Breast epithelium (tissue), 3 donors: ENCODE measurements around the gene FST.

Experiments
- CTCF ChIP-seq, 3 donors: fragments of 450-650 bp; IDR thresholded peaks; one replicate each; pipeline ENCODE4 v1.5.1; 2016 to 2017; ENCODE audit warnings: antibody characterized with exemption in 3 of 3, mild to moderate bottlenecking in 3 of 3, moderate library complexity in 3 of 3
- POLR2A ChIP-seq: fragments of 450-650 bp; IDR thresholded peaks from one replicate; pipeline ENCODE4 v1.6.1; 2016; ENCODE audit warnings: antibody characterized with exemption, mild to moderate bottlenecking, moderate library complexity

DNA sequence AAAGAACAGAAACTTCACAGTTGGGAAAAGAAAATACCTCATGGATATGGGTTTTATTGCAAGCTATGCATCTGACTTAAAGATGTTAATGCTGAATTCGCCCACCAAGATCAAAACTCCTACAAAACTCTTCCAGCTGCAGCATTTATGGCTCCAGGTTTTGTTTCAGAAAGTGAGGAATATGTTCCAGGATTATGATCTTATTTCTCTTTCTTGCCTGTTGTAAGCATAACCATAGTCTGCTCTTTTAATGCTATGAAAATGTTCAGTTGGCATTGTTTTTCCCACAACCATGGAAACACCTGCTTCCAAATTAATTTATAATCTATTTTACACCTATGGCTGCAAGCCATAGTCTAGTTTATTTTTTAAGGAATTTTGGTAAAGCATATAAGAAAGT lies 34.9 kb upstream of the FST start:
- TF ChIP-seq POLR2A (no peak), CTCF (IDR thresholded peaks at IDR 0.05) (no peak)
